GM12878 (cell line): ENCODE data around the gene COMMD1. TPM values are rescaled to one million over a fixed set of nuclear protein-coding genes. Genes with fewer than 3 reads are reported as not detected.
A peak's percentile ranks its signal among the peaks of the same experiment; 100 is the strongest.

Experiments used
- BCL11A ChIP-seq: IDR thresholded peaks from 2 replicates; pipeline ENCODE4 v1.6.1; 2011; ENCODE audit warnings: low read depth, low read length
- BCLAF1 ChIP-seq: fragments of 450-650 bp; IDR thresholded peaks from 2 replicates; pipeline ENCODE4 v1.6.1; 2017; ENCODE audit warnings: antibody characterized with exemption, mild to moderate bottlenecking, moderate library complexity
- CBFB ChIP-seq: IDR thresholded peaks from 2 replicates; pipeline ENCODE4 v1.6.1; 2016; ENCODE audit warnings: antibody characterized with exemption, low read depth
- CEBPB ChIP-seq, 2 experiments: fragments of 150-350 bp in 1 of 2; IDR thresholded peaks; 2 replicates each; pipeline ENCODE4 v1.6.1; 2012 to 2014; ENCODE audit warnings: low read depth in 2 of 2, low read length in 2 of 2, borderline replicate concordance in 1 of 2, inconsistent platforms in 1 of 2
- CTCF ChIP-seq, 3 experiments: IDR thresholded peaks in 2 of 3; conservative IDR thresholded peaks in 1 of 3; 2 replicates each; pipeline ENCODE4 v1.5.1; 2011; ENCODE audit warnings: low read depth in 3 of 3, low read length in 3 of 3, mild to moderate bottlenecking in 3 of 3, control low read depth in 2 of 3, moderate library complexity in 2 of 3, inconsistent platforms in 1 of 3, mixed read lengths in 1 of 3; ENCODE audit not compliant: control insufficient read depth in 2 of 3, insufficient read depth in 1 of 3; ENCODE audit errors: extremely low read depth in 1 of 3
- EGR1 ChIP-seq, 2 experiments: IDR thresholded peaks; 1 replicate in 1 of 2; 2 replicates in 1 of 2; pipeline ENCODE4 v1.6.1; 2011 to 2012; ENCODE audit warnings: low read depth in 2 of 2, low read length in 2 of 2, borderline replicate concordance in 1 of 2, mild to moderate bottlenecking in 1 of 2, moderate library complexity in 1 of 2
- FOXM1 ChIP-seq: IDR thresholded peaks from 2 replicates; pipeline ENCODE4 v1.6.1; 2012; ENCODE audit warnings: low read depth, mild to moderate bottlenecking, inconsistent platforms, low read length, moderate library complexity
- HSF1 ChIP-seq: fragments of 150-350 bp; IDR thresholded peaks from 2 replicates; pipeline ENCODE4 v1.6.1; 2014; ENCODE audit warnings: mild to moderate bottlenecking, low read depth, low read length
- IRF4 ChIP-seq: IDR thresholded peaks from 2 replicates; pipeline ENCODE4 v1.6.1; 2011; ENCODE audit warnings: low read depth, low read length
- MEF2A ChIP-seq: IDR thresholded peaks from 2 replicates; pipeline ENCODE4 v1.6.1; 2011; ENCODE audit warnings: low read depth, mild to moderate bottlenecking, low read length, moderate library complexity; ENCODE audit not compliant: insufficient read depth
- MXI1 ChIP-seq: fragments of 150-350 bp; IDR thresholded peaks from 2 replicates; pipeline ENCODE4 v1.6.1; 2011; ENCODE audit warnings: low read depth, mild to moderate bottlenecking, inconsistent platforms, low read length, improper control_type of control experiment
- POLR2A ChIP-seq: IDR thresholded peaks from 2 replicates; pipeline ENCODE4 v1.6.1; 2011; ENCODE audit warnings: low read depth, mild to moderate bottlenecking, low read length
- RB1 ChIP-seq: fragments of 450-650 bp; formaldehyde crosslinking; IDR thresholded peaks from 2 replicates; pipeline ENCODE4 v1.6.1; 2017; ENCODE audit warnings: mild to moderate bottlenecking, borderline replicate concordance
- RELA ChIP-seq: fragments of 450-650 bp; IDR thresholded peaks from 2 replicates; pipeline ENCODE4 v1.8.0; 2014; ENCODE audit warnings: borderline replicate concordance; ENCODE audit not compliant: partially characterized antibody
- RELB ChIP-seq: fragments of 450-650 bp; IDR thresholded peaks from 2 replicates; pipeline ENCODE4 v1.6.1; 2017; ENCODE audit warnings: low read depth, mild to moderate bottlenecking, moderate library complexity
- SMAD1 ChIP-seq: fragments of 450-650 bp; IDR thresholded peaks from 2 replicates; pipeline ENCODE4 v1.6.1; 2018; ENCODE audit warnings: mild to moderate bottlenecking, low read depth; ENCODE audit not compliant: partially characterized antibody
- SREBF2 ChIP-seq: IDR thresholded peaks from 2 replicates; pipeline ENCODE4 v1.6.1; 2012; ENCODE audit warnings: mild to moderate bottlenecking, low read length
- ZBTB4 ChIP-seq: fragments of 450-650 bp; formaldehyde crosslinking; IDR thresholded peaks from 2 replicates; pipeline ENCODE4 v1.4.0; 2022; ENCODE audit warnings: mild to moderate bottlenecking, moderate library complexity
- polyA plus RNA-seq, 11 experiments: library from polyadenylated mRNA; depleted of rRNA in 4 of 11; unstranded in 6 of 11; stranded (reverse) in 5 of 11; fragments of >200 nt; fragmentation: Nextera tagmentation in 4 of 11; fragmentation: Illumina TruSeq in 1 of 11; extraction: Ambion mirVana in 4 of 11; extraction: Trizol in 1 of 11; gene quantifications; 1 replicate in 1 of 11; 2 replicates in 10 of 11; pipeline versions ENCODE4 v1.2.1 to v1.2.3, GENCODE V29; 2011 to 2016; ENCODE audit warnings: inconsistent platforms in 2 of 11, missing spikeins in 2 of 11, low read depth in 1 of 11
- total RNA-seq, 4 experiments: library from RNA; depleted of rRNA in 3 of 4; stranded (reverse); fragments of >200 nt in 3 of 4; fragmentation: Illumina TruSeq in 1 of 4; extraction: Trizol in 1 of 4; gene quantifications; 2 replicates each; pipeline versions ENCODE4 v1.2.1 to v1.2.3, GENCODE V29; 2013 to 2021

COMMD1 gene
- total and polyA plus RNA-seq, 10 of the 15 experiments (the other 5 are each of a cell fraction or from before 2014, with no cell fraction given): 39.7 to 210 (median 53.7) TPM

GRCh38 chr2:62140426-62141141 is 235.1 kb downstream of the COMMD1 start (continued):
- TF ChIP-seq RB1: no peak; the same call in 1 of the 2 replicates
- peak; percentile 59; the same call in 1 of the 2 replicates for TF ChIP-seq MXI1
- peak; percentile 78 for TF ChIP-seq RELB
- TF ChIP-seq FOXM1: peak; percentile 70; the same call in 1 of the 2 replicates
- TF ChIP-seq SREBF2: no peak
- no peak for TF ChIP-seq CBFB
- TF ChIP-seq ZBTB4 (CRISPR knock-in tag): 0 out of 2 replicates have a peak, but pooled peaks have one; percentile 34
- 0 out of 2 replicates have a peak, but pooled peaks have one; percentile 15 for TF ChIP-seq IRF4
- TF ChIP-seq BCLAF1: no peak
- no peak for TF ChIP-seq CTCF (IDR thresholded peaks at IDR 0.05 in 2 of 3, conservative IDR thresholded peaks at IDR 0.05 in 1 of 3; ENCODE audit: control insufficient read depth in 2 of 3, extremely low read depth in 1 of 3, insufficient read depth in 1 of 3, low read depth in 3 of 3, low read length in 3 of 3)
- TF ChIP-seq BCL11A: no peak
- no peak for TF ChIP-seq EGR1 (IDR thresholded peaks at IDR 0.05; ENCODE audit: borderline replicate concordance in 1 of 2, low read depth in 2 of 2, low read length in 2 of 2)
- TF ChIP-seq HSF1: no peak
- no peak for TF ChIP-seq SMAD1
- peak; percentile 60; the same call in 1 of the 2 replicates for TF ChIP-seq MEF2A
- no peak for TF ChIP-seq CEBPB (IDR thresholded peaks at IDR 0.05; ENCODE audit: borderline replicate concordance in 1 of 2, low read depth in 2 of 2, low read length in 2 of 2)
- TF ChIP-seq RELA: no peak
- no peak for TF ChIP-seq POLR2A
